K562 (cell line): ENCODE results near the gene WHAMM. TPM values are rescaled to one million over a fixed set of nuclear protein-coding genes. Genes with fewer than 3 reads are reported as not detected.
A peak's percentile ranks its signal among the peaks of the same experiment; 100 is the strongest.

Experiments
- ADNP ChIP-seq: fragments of 200-800 bp; sonication (Bioruptor generic); IDR thresholded peaks from 2 replicates; pipeline ENCODE4 v1.6.1; 2016; ENCODE audit warnings: missing genetic modification characterization, missing compliant biosample characterization
- BDP1 ChIP-seq: IDR thresholded peaks from 3 replicates; pipeline ENCODE4 v1.6.1; 2011; ENCODE audit not compliant: insufficient read length, insufficient read depth
- ETS2 ChIP-seq: IDR thresholded peaks from 2 replicates; pipeline ENCODE4 v1.6.1; 2016; ENCODE audit warnings: borderline replicate concordance, missing genetic modification characterization, mild to moderate bottlenecking, moderate library complexity, missing compliant biosample characterization; ENCODE audit not compliant: poor library complexity, severe bottlenecking
- HMGXB4 ChIP-seq: sonication (generic); formaldehyde crosslinking; IDR thresholded peaks from 2 replicates; pipeline ENCODE4 v1.8.1; 2023; ENCODE audit warnings: mild to moderate bottlenecking, missing genetic modification reagents
- MGA ChIP-seq: fragments of 450-650 bp; IDR thresholded peaks from 2 replicates; pipeline ENCODE4 v1.6.1; 2016; ENCODE audit warnings: mild to moderate bottlenecking, moderate library complexity
- NCOA1 ChIP-seq: fragments of 450-650 bp; IDR thresholded peaks from 2 replicates; pipeline ENCODE4 v1.6.1; 2016; ENCODE audit warnings: low read depth
- PHF21A ChIP-seq: fragments of 450-650 bp; IDR thresholded peaks from 2 replicates; pipeline ENCODE4 v1.6.1; 2017; ENCODE audit warnings: low read depth, borderline replicate concordance
- SIN3A ChIP-seq, 2 experiments: fragments of 150-350 bp in 1 of 2; IDR thresholded peaks; 2 replicates each; pipeline ENCODE4 v1.6.1; 2011 to 2016; ENCODE audit warnings: borderline replicate concordance in 2 of 2, low read depth in 2 of 2, low read length in 2 of 2, mild to moderate bottlenecking in 2 of 2, moderate library complexity in 2 of 2; ENCODE audit not compliant: control insufficient read depth in 1 of 2
- SPI1 ChIP-seq: IDR thresholded peaks from 2 replicates; pipeline ENCODE4 v1.6.1; 2011; ENCODE audit warnings: low read depth, low read length, control low read depth, borderline replicate concordance
- TAF15 ChIP-seq: fragments of 200-400 bp; formaldehyde crosslinking; IDR thresholded peaks from 2 replicates; pipeline ENCODE4 v1.6.1; 2017; ENCODE audit warnings: mild to moderate bottlenecking, low read depth, low read length, moderate library complexity
- ZNF212 ChIP-seq: fragments of 450-650 bp; formaldehyde crosslinking; IDR thresholded peaks from 2 replicates; pipeline ENCODE4 v1.4.0; 2020; ENCODE audit warnings: mild to moderate bottlenecking
- ZNF316 ChIP-seq: fragments of 450-650 bp; IDR thresholded peaks from 2 replicates; pipeline ENCODE4 v1.6.1; 2016
- ZNF354B ChIP-seq: fragments of 250-450 bp; sonication (Bioruptor Pico); IDR thresholded peaks from 2 replicates; pipeline ENCODE4 v1.4.0; 2020
- polyA plus RNA-seq, 8 experiments: library from polyadenylated mRNA; depleted of rRNA in 4 of 8; stranded (reverse) in 5 of 8; unstranded in 3 of 8; fragments of >200 nt; fragmentation: Nextera tagmentation in 2 of 8; fragmentation: Illumina TruSeq in 1 of 8; extraction: Ambion mirVana in 2 of 8; extraction: Trizol in 1 of 8; gene quantifications; 2 replicates each; pipeline versions ENCODE4 v1.2.1 to v1.2.3, GENCODE V29; 2011 to 2014; ENCODE audit warnings: inconsistent platforms in 1 of 8, missing spikeins in 1 of 8
- total RNA-seq, 7 experiments: library from RNA; depleted of rRNA in 6 of 7; stranded (reverse); fragments of >200 nt in 6 of 7; fragmentation: Illumina TruSeq in 2 of 7; extraction: Trizol in 2 of 7; gene quantifications; 2 replicates each; pipeline versions ENCODE4 v1.2.1 to v1.2.3, GENCODE V29; 2011 to 2021; ENCODE audit warnings: low replicate concordance in 1 of 7

The WHAMM gene
- total and polyA plus RNA-seq, 9 of the 15 experiments (the other 6 are each of a cell fraction or from before 2014, with no cell fraction given): 2.0 to 4.8 (median 3.6) TPM

GRCh38 chr15:82809308-82810060 lies at the start of gene WHAMM (continued):
- peak; percentile 47 for TF ChIP-seq MGA
- no peak for TF ChIP-seq ZNF212 (CRISPR knock-in tag)
- no peak for TF ChIP-seq ADNP (tag)
- TF ChIP-seq ZNF316: no peak
- TF ChIP-seq SIN3A (IDR thresholded peaks at IDR 0.05; ENCODE audit: borderline replicate concordance in 2 of 2, control insufficient read depth in 1 of 2, low read depth in 2 of 2, low read length in 2 of 2): no peak; a peak in 1 of 4 replicates
- TF ChIP-seq TAF15: no peak
- no peak for TF ChIP-seq HMGXB4 (CRISPR knock-in tag)
- TF ChIP-seq ZNF354B (CRISPR knock-in tag): no peak
- peak; percentile 96 for TF ChIP-seq PHF21A
- TF ChIP-seq NCOA1: no peak
- TF ChIP-seq ETS2: no peak
- no peak for TF ChIP-seq SPI1
- no peak for TF ChIP-seq BDP1
